D721Med (cell line): ENCODE measurements around the gene KCNB1.

Source experiments
- DNase-seq: peaks from one replicate; pipeline ENCODE4 v3.0.0; 2011; ENCODE audit warnings: low spot score; ENCODE audit not compliant: insufficient read length
- FAIRE-seq: peaks from 2 replicates; lab custom pipeline; 2011; peaks lifted over from hg19 to GRCh38; lab: Jason Lieb, UNC
- TF ChIP-seq, protein P1 (sequence below): IDR thresholded peaks from 2 replicates; pipeline ENCODE4 v1.5.1; 2012; ENCODE audit warnings: mild to moderate bottlenecking, control low read depth; ENCODE audit not compliant: insufficient read depth; ENCODE audit errors: missing control alignments

The KCNB1 gene

DNA sequence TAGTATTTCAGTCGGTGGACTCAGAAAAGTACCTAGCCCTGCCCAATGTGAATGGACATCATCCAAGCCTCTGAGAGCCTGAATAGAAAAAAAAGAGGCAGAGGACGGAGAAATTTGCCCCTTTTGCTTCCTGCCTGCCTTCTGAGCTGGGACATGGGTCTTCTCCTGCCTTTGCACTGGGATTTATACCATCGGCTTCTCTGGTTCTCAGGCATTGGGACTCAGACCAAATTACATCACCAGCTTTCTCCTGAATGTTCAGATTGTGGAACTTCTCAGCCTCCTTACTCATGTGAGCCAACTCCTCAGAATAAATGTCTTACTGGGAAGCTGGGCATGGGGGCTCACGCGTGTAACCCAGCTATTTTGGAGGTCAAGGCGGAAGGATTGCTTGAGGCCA is 19.8 kb downstream of the KCNB1 start:
- DNase-seq (no peak), FAIRE-seq (no peak)
- TF ChIP-seq, protein P1, sequence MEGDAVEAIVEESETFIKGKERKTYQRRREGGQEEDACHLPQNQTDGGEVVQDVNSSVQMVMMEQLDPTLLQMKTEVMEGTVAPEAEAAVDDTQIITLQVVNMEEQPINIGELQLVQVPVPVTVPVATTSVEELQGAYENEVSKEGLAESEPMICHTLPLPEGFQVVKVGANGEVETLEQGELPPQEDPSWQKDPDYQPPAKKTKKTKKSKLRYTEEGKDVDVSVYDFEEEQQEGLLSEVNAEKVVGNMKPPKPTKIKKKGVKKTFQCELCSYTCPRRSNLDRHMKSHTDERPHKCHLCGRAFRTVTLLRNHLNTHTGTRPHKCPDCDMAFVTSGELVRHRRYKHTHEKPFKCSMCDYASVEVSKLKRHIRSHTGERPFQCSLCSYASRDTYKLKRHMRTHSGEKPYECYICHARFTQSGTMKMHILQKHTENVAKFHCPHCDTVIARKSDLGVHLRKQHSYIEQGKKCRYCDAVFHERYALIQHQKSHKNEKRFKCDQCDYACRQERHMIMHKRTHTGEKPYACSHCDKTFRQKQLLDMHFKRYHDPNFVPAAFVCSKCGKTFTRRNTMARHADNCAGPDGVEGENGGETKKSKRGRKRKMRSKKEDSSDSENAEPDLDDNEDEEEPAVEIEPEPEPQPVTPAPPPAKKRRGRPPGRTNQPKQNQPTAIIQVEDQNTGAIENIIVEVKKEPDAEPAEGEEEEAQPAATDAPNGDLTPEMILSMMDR = no peak

DNA sequence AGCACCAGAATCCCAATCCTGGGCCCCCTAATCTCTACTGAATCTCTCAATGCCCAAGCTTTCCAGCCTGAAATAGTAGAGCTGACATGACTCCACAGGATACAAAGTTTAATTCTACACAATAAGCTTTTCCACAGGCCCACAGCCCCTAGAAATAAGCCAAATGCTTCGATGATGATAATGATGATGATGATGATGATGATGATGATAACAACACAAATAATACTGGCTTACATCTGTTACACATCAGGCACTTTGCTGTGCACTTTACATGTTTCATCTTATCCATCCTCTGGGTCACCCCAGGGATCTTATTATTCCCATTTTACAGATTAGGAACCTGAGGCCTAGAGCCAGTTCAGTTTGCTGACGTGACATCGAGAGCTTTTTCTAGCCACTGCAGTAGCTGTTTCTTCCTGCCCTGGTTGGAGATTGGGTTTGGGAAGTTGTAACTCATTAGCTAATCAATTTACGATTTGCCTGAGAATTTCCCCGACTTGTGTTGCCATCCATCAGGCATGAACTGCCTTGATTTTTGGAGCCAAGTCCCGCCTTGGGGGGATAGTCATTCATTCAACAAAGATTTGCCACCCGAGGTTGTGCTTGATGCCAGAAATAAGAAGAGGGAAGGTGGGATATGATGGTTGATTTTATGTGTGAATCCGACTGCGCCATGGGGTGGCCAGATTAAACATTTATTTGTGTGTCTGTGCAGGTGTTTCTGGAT is 20.4 kb downstream of the KCNB1 start:
- TF ChIP-seq, protein P1 = no peak
- DNase-seq = no peak
- no peak for FAIRE-seq

DNA sequence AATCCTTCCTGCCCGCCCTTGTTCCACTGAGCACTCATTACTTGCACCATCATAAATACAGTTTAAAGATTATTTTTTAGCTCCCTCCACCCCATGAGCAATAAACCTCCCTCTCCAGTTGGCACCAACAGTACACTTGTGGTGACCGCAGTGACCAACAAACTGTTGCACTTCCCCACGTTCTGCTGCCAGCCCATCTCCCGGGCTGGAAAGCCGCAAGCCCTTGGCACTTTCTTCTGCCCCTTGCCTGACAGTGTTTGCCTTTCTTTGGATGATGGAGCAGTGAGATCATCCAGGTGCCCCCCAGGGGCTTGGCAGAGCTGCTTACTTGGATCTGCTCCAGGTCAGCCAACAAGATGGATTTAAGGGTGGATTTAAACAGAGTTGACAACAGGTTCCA is 21.6 kb downstream of the KCNB1 start:
- TF ChIP-seq, protein P1 = no peak
- FAIRE-seq = no peak
- no peak for DNase-seq

DNA sequence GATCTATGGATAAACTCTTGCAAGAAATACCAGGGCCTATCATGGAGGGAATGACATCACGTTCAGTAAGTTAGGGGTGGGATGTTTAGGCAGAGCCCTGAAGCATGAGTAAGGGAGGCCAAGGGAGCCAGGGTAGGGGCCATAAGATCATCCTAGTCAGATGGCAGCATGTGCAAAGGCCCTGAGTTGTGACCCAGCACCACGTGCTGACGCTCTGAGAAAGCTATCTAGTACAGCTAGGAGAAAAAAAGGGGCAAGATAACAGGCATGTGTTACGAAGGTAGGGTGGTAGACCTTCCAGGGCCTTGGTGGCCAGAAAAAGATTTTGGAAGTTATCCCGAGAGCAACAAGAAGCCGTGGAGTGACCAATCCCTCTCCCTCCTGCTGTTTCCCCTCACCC is 22.3 kb downstream of the KCNB1 start:
- no peak for DNase-seq
- no peak for FAIRE-seq
- TF ChIP-seq, protein P1 = no peak

DNA sequence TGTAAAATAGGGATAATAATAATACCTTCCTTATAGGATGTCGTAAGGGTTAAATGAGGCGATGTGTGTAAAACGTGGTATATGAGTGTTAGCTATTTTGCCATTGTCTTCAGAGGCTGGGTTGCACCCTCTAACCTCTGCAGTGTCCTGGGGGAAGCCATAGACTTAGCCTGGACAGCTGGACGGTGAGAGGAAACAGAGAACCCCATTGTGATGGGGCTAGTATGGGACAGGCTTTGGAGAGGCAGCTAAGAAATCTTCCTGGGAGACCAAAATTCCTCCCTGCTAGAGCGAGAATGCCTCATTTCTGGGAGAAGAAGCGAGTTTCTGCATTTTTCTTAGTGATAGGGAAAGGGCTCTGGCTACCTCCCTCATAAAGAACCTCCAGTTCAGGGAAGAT is 22.8 kb downstream of the KCNB1 start:
- DNase-seq (no peak), FAIRE-seq (no peak)
- TF ChIP-seq, protein P1 = no peak

DNA sequence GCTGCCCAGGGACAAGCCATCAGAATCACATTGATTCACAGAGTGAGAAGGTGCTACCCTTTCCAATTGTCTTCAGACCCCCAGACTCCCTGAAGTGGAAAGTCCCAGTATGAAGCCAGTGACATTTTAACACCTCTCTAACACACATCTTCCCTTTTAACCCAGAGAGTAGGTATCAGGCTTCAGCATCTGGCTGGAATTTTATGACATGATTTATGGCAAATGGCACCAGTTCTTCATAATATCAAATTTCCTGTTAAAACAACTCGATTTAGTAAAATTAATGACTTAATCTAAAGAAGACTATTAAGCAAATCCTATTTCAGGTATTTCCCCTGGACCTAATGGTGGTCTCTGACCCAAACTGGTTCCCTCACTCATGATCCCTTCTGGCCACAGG is 25.0 kb downstream of the KCNB1 start:
- no peak for FAIRE-seq

DNA sequence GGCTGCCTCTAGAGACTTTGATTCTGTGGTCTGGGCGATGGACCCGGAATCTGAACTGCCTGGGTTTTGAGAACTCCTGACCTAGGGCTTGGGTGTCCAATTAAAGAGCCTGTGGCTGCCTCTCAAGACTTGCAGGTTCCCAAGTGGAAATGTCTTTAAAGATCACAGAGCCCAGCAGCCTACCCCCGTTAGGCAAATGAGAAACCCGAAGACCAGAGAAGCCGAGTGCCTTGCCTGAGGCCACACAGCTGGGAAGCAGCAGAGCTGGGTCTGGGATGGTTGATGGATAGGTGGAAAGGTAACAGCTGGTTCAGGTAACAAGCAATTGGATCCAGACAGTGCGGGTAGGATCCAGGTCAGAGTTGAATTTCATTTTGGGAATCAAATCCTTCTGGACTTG is 25.8 kb downstream of the KCNB1 start:
- FAIRE-seq (no peak), DNase-seq (no peak)
- TF ChIP-seq, protein P1 = no peak

More for the DNA sequence above, 25.0 kb downstream of the KCNB1 start:
- TF ChIP-seq, protein P1 = no peak
- no peak for DNase-seq
